Occipital lobe (tissue), 2 donors: Measurements from ENCODE around the gene TBXT. TPM values are rescaled to one million over a fixed set of nuclear protein-coding genes. Genes with fewer than 3 reads are reported as not detected.
"Not testable (repeated sequence)": the region's sequence is repeated elsewhere in the genome, so short reads cannot be mapped to it uniquely, and the experiment has no call there.

Experiments
- DNase-seq: peaks from one replicate; lab custom pipeline; 2025; lab: John Stamatoyannopoulos, UW
- total RNA-seq: library from RNA; depleted of rRNA; stranded (reverse); fragments of >200 nt; gene quantifications from one replicate; pipeline ENCODE4 v1.2.3, GENCODE V29; 2014

The TBXT gene
- total RNA-seq, 1 donor from 2014 or later = not detected

- DNase-seq = no peak
Measured at GRCh38 chr6:166172546-166172945, 4.9 kb upstream of the TBXT start.

DNA sequence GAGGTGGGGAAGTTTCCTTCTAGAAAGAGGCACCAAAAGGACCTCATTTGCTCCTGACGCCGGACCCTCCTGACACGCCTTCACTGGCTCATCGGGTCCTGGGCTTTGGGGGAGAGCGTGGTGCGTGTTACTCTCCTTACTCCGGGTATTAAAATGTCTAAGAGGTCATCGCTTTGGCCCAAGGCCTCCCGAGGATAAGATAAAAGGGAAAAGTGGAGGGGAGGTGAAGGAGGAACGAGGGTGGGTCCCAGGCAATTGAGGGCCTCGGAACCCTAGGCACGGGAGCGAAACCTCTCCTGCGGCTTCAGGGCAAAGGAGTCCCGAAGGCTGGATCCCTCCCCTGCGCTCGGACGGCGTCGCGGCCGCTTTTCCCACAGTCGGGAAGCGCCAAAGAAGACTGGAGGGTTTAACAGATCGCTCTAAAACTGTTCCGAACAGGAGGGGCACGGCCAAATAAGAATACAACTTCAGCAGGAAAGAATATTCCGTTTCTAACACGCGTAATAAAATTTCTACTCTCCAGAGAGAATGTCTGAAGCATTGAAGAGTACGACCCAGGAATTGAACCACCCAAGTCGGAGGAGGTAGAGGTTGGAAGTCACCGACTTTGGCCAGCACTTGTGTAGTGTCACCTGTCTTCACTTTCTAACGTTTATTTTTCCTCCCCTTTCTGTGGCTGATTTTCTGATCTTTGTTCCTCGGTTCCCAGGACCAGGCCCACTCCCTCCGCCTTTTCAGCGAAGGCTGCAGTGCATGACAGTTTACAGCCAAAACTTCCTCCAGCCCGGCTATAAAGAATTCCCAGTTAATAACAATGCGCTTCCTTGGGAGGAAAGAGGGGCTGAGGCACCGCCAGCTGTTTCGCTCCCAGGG, 2.1 kb upstream of the TBXT start:
- no peak for DNase-seq

- DNase-seq = no peak
Measured at GRCh38 chr6:166168616-166169548, 1.2 kb upstream of the TBXT start.

GRCh38 chr6:166167258-166167731, 356 bp downstream of the TBXT start:
- DNase-seq = no peak

GRCh38 chr6:166166314-166167257, 1.1 kb downstream of the TBXT start:
- DNase-seq = no peak

- DNase-seq = no peak
Measured at GRCh38 chr6:166165558-166166313, 1.9 kb downstream of the TBXT start.

GRCh38 chr6:166162599-166163342, 4.9 kb downstream of the TBXT start:
- no peak for DNase-seq

DNA sequence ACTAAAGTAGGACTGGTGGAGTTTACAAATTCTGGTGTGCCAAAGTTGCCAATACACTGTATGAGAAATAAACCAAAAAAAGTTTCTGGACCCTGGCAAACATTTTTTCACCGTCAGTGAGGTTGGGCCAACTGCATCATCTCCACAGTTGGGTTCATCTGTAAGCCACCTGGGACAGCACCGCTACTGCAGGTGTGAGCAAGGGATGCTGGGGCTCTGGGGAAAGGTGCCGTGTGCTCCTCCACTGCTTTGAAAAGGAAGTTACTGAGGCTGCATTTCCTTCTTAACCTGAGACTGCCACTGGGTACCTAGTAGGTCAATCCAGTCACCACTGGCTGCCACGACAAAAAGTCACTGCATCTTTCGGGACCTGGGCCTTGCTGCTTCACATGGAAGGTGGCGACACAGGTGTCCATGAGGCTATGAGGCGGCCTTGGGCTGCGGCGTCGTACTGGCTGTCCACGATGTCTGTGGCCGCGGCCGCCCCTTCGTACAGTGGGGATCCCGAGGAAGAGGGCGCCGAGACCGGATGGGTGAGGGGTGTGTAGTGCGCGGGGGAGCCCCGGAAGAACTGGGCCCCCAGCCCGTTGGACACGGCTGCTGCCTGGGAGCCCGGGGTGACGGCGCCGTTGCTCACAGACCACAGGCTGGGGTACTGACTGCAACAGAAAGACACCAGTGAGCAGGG, 9.6 kb downstream of the TBXT start:
- no peak for DNase-seq

DNA sequence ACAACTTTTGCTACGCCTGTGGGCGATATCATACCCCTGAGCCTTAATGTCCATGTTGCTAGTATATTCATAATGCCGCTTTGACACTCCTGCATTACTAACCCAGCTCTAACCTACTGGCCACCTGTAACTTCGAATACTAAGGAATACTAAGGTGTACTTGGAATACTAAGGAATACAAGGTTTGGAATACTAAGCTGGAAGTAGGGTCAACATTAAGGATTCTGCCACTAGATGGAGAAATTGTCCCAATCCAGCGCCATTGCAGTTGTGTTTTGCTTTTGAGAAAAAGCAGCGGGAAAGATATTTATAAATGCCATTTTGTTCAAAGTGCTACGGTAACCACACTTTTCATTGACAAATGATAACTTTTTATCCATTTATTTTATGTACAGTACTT, 10.7 kb downstream of the TBXT start:
- DNase-seq = no peak

DNA sequence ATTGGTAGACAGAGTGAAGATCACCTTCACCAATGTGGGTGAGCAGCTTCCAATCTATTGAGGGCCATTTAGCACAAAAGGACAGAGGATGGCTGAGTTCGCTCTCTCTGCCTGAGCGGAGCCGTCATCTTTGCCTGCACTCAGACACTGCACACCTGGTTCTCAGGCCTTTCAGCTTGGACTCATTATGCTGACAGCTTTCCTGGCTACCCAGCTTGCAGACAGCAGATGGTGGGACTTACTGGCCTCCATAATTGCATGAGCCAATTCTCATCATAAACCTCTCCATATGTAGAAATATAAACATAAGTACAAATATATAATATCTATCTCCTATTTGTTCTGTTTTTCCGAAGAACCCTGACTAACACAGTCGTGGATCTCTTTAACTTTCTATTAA, 13.7 kb downstream of the TBXT start:
- no peak for DNase-seq

DNA sequence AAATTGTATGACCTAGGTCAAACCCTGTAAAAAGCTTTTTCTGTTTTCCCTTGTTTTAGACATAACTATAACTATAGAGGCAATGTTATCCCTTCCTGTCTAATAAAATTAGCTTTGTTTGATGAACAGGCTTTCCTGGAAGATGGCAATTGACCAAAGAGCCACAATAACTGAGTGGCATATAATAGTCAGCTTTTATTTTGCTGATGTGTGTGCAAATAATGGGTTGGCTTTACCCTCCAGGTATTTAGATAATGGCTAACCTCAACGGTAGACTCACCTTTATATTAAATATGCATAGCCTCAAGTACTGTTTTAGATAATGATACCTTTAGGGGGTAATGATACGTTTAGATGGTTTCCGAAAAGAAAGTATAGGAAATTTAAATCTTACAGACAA, 15.0 kb downstream of the TBXT start:
- DNase-seq = no peak

- no peak for DNase-seq
Measured at GRCh38 chr6:166151798-166152197, 15.9 kb downstream of the TBXT start.

- no peak for DNase-seq
Measured at GRCh38 chr6:166145751-166146150, 21.9 kb downstream of the TBXT start.

- DNase-seq = no peak
Measured at GRCh38 chr6:166143011-166143410, 24.6 kb downstream of the TBXT start.

DNA sequence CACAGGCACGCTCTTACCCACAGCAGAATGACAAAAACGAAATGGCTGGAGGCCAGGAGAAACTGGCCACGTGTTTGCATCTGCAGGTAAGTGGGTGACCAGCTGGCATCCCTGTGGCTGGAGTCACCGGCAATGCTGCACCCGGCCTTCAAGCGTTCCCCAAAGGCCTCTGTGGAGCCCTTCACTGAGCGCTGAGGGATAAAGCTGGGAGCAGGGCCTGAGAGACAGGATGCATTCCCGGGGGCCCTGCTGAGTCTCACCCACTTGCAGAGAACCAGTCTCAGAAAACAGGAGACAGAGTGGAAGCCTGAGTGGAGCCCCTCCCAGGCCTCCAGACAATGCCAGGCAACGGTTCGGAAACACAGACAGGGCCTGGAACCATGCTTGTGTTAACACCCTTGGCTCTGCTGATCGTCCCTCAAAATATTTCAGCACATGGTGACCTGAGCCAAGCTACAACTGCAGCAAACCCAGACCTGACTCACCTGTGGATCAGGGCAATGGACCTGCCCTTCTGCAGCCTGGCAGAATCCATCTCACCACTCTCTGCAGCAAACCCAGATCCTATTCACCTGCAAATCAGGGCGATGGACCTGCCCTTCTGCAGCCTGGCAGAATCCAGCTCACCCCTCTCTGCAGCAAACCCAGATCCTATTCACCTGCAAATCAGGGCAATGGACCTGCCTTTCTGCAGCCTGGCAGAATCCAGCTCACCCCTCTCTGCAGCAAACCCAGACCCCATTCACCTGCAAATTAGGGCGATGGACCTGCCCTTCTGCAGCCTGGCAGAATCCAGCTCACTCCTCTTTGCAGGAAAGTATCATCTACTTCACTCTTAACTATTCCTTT, 39.8 kb downstream of the TBXT start:
- DNase-seq = no peak

- not testable (repeated sequence) for DNase-seq
Measured at GRCh38 chr6:166123115-166123514, 44.5 kb downstream of the TBXT start.

DNA sequence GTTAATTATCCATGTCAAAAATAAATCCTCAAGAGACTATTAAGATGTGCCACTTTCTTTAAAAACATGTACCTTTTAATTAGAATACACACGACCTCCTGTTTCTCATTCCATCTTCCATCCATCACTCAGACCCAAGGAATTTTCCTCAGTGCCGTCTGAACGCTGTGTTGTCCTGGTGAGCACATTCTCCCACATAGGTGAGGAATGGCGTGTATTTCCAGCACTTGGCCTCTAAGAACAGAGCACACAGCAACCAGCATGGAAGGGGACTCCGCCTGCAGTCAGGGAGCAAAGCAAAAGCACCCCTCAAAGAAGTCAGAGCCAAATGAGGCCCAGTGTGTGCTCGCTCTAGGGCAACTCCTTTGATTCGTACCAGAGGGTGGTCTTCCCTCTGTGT, 45.9 kb downstream of the TBXT start:
- no peak for DNase-seq
